Ovary (tissue), 3 donors: Measurements from ENCODE around the gene B4GALT3.

ENCODE experiments used
- CTCF ChIP-seq, 3 donors: fragments of 450-650 bp in 2 of 3; fragments of 200-600 bp in 1 of 3; IDR thresholded peaks; one replicate each; pipeline versions ENCODE4 v1.5.1 to v1.8.0; 2016 to 2022; ENCODE audit warnings: antibody characterized with exemption in 3 of 3, mild to moderate bottlenecking in 1 of 3
- EP300 ChIP-seq: sonication (generic); formaldehyde crosslinking; IDR thresholded peaks from one replicate; pipeline ENCODE4 v1.6.1; 2017; ENCODE audit warnings: antibody characterized with exemption
- POLR2A ChIP-seq: fragments of 450-650 bp; IDR thresholded peaks from one replicate; pipeline ENCODE4 v1.6.1; 2017; ENCODE audit warnings: antibody characterized with exemption, mild to moderate bottlenecking, moderate library complexity
- donor health status: DM: no; HTN: no; CAD: no.

- TF ChIP-seq CTCF (IDR thresholded peaks at IDR 0.05), result no peak
- no peak for TF ChIP-seq POLR2A
- TF ChIP-seq EP300, result no peak
Measured at GRCh38 chr1:161220002-161220401, 42.7 kb upstream of the B4GALT3 start.
